DOHH2 (cell line): ENCODE data around the gene ZNF276.
"Not testable (repeated sequence)": the region's sequence is repeated elsewhere in the genome, so short reads cannot be mapped to it uniquely, and the experiment has no call there.

Experiments
- H3F3A ChIP-seq: fragments of 200-600 bp; sonication (generic), shearing (Covaris generic); 2 replicates; pipeline ENCODE4 v1.6.0; 2016; ENCODE audit warnings: antibody characterized with exemption, mild to moderate bottlenecking; ENCODE audit not compliant: control insufficient read depth, insufficient read depth
- H3K27ac ChIP-seq: fragments of 200-600 bp; sonication (generic); 2 replicates; pipeline ENCODE4 v1.5.1; 2014; ENCODE audit warnings: low read depth, mild to moderate bottlenecking, low read length, moderate library complexity
- H3K27me3 ChIP-seq: fragments of 200-600 bp; sonication (generic); 2 replicates; pipeline ENCODE4 v1.6.1; 2014; ENCODE audit warnings: mild to moderate bottlenecking, low read length, mixed read lengths; ENCODE audit not compliant: control insufficient read depth
- H3K36me3 ChIP-seq: fragments of 200-600 bp; sonication (generic); 2 replicates; pipeline ENCODE4 v1.6.1; 2014; ENCODE audit warnings: mild to moderate bottlenecking, low read length, moderate library complexity, mixed read lengths; ENCODE audit not compliant: control insufficient read depth
- H3K4me1 ChIP-seq: fragments of 200-600 bp; sonication (generic); 2 replicates; pipeline ENCODE4 v1.6.1; 2014; ENCODE audit warnings: mild to moderate bottlenecking, low read length, mixed read lengths; ENCODE audit not compliant: control insufficient read depth
- H3K4me2 ChIP-seq: fragments of 200-600 bp; sonication (generic); 2 replicates; pipeline ENCODE4 v1.6.0; 2014; ENCODE audit warnings: mild to moderate bottlenecking, low read length, moderate library complexity
- H3K4me3 ChIP-seq: fragments of 200-600 bp; sonication (generic); 2 replicates; pipeline ENCODE4 v1.5.1; 2014; ENCODE audit warnings: mild to moderate bottlenecking, low read length, mixed read lengths
- H3K79me2 ChIP-seq: fragments of 200-600 bp; sonication (generic); 2 replicates; pipeline ENCODE4 v1.6.1; 2014; ENCODE audit warnings: mild to moderate bottlenecking, low read length, mixed read lengths; ENCODE audit not compliant: control insufficient read depth
- H3K9me2 ChIP-seq: fragments of 200-600 bp; sonication (generic); replicated peaks from 2 replicates; pipeline ENCODE4 v1.6.1; 2014; ENCODE audit warnings: mild to moderate bottlenecking, low read length, mixed read lengths; ENCODE audit not compliant: control insufficient read depth
- H3K9me3 ChIP-seq: fragments of 200-600 bp; sonication (generic); 2 replicates; pipeline ENCODE4 v1.6.1; 2014; ENCODE audit warnings: antibody characterized with exemption, low read length, mixed read lengths; ENCODE audit not compliant: control insufficient read depth, insufficient read depth
- H4K20me1 ChIP-seq: fragments of 200-600 bp; sonication (generic); 2 replicates; pipeline ENCODE4 v1.6.0; 2014; ENCODE audit warnings: low read depth, mild to moderate bottlenecking, antibody characterized with exemption, low read length, moderate library complexity; ENCODE audit not compliant: control insufficient read depth, insufficient read depth
- EZH2phosphoT487 ChIP-seq: fragments of 200-600 bp; sonication (generic); IDR thresholded peaks from 2 replicates; pipeline ENCODE4 v1.6.1; 2017; ENCODE audit warnings: borderline replicate concordance, mild to moderate bottlenecking, antibody characterized with exemption, low read length, moderate library complexity, mixed read lengths
- TF ChIP-seq, protein P1 (sequence below): fragments of 200-600 bp; sonication (generic); IDR thresholded peaks from one replicate; pipeline ENCODE4 v1.5.1; 2014; ENCODE audit warnings: antibody characterized with exemption, mild to moderate bottlenecking, low read depth, low read length; ENCODE audit not compliant: poor library complexity, severe bottlenecking

Gene ZNF276

DNA sequence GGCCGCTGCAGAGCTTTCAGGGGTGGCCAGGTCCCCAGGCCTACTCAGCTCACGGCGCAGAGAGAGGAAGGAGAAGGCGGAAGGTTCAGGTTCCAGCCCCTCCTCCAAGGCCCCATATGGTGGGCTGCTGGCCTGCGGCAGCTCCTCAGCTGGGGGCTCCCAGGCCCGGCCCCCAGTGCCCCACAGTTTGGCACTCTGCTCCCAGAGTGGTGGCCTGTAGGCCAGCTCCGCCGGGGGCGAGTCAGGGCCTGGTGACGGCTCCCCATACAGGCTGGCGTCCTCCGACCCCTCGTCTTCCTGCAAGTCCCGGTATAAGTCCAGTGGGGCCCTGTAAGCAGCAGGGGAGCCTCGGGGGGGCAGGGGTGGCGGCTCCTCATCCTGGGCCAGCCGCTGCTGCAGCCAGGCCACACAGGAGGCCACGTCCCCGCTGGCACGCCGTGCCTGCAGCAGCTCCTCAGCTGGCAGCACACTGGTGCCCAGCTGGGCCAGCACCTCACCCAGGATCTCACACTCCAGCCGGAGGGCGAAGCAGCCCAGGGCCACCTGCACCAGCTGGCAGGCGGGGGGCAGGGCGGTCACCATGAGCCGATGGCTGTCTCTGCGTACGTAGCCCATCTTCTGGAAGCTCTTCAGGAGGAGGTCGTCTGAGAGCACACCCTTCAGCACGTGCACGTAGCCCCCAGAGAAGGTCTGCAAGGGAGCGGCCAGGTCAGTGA, 23.6 kb upstream of the ZNF276 start:
- Histone ChIP-seq H3K9me3 (no peaks in the 10 kb centered on the region), H3K9me2 (no peaks in the 10 kb centered on the region), H3K79me2 (no peaks in the 10 kb centered on the region), H3F3A (peaks cover 5% of the 10 kb centered on the region; the same call in 1 of the 2 replicates), H3K4me1 (peaks cover 38% of the 10 kb centered on the region), H3K36me3 (peaks cover 39% of the 10 kb centered on the region), H3K27ac (no peak overlapping the region), H3K27me3 (no peaks in the 10 kb centered on the region), H4K20me1 (no peaks in the 10 kb centered on the region; the same call in 1 of the 2 replicates), H3K4me2 (no peak overlapping the region), H3K4me3 (no peak overlapping the region)
- TF ChIP-seq, protein P1, sequence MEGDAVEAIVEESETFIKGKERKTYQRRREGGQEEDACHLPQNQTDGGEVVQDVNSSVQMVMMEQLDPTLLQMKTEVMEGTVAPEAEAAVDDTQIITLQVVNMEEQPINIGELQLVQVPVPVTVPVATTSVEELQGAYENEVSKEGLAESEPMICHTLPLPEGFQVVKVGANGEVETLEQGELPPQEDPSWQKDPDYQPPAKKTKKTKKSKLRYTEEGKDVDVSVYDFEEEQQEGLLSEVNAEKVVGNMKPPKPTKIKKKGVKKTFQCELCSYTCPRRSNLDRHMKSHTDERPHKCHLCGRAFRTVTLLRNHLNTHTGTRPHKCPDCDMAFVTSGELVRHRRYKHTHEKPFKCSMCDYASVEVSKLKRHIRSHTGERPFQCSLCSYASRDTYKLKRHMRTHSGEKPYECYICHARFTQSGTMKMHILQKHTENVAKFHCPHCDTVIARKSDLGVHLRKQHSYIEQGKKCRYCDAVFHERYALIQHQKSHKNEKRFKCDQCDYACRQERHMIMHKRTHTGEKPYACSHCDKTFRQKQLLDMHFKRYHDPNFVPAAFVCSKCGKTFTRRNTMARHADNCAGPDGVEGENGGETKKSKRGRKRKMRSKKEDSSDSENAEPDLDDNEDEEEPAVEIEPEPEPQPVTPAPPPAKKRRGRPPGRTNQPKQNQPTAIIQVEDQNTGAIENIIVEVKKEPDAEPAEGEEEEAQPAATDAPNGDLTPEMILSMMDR: no peak
- no peak for TF ChIP-seq EZH2phosphoT487

DNA sequence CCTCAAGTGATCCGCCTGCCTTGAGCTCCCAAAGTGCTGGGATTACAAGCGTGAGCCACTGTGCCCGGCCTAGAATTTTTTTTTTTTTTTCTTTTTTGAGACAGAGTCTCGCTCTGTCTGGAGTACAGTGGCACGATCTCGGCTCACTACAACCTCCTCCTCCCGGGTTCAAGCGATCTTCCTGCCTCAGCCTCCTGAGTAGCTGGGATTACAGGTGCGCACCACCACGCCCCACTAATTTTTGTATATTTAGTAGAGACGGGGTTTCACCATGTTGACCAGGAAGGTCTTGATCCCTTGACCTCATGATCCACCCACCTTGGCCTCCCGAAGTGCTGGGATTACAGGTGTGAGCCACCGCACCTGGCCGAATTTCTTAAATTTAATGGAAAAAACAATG, 22.6 kb upstream of the ZNF276 start:
- H4K20me1 ChIP-seq, H3K4me3 ChIP-seq, H3K27ac ChIP-seq, H3F3A ChIP-seq, H3K4me2 ChIP-seq, H3K9me2 ChIP-seq, H3K27me3 ChIP-seq, H3K79me2 ChIP-seq, H3K9me3 ChIP-seq: not testable (repeated sequence)
- Histone ChIP-seq H3K4me1 (peaks cover 38% of the 10 kb centered on the region), H3K36me3 (peaks cover 32% of the 10 kb centered on the region)

DNA sequence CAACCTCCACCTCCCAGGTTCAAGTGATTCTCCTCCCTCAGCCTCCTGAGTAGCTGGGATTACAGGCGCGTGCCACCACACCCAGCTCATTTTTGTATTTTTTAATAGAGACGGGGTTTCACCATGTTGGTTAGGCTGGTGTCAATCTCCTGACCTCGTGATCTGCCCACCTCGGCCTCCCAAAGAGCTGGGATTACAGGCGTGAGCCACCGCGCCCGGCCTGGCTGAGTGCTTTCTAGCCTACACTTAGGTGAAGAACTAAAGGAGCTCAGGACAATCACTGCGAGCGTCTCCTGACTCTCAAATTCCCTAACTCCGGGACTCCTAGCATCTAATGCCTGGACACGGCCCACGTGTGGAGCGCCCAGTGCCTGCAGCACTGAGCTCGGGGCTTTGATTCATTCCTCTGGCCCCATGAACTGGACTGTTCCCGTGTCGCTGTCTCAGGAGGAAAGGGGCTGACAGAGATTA, 21.7 kb upstream of the ZNF276 start:
- H4K20me1 ChIP-seq, H3K9me2 ChIP-seq, H3F3A ChIP-seq, H3K9me3 ChIP-seq, H3K79me2 ChIP-seq, H3K27me3 ChIP-seq, H3K27ac ChIP-seq: not testable (repeated sequence)
- Histone ChIP-seq H3K4me1 (peaks cover 38% of the 10 kb centered on the region), H3K4me2 (peak overlapping the region; percentile 90), H3K4me3 (peak overlapping the region; percentile 93), H3K36me3 (peaks cover 22% of the 10 kb centered on the region)

DNA sequence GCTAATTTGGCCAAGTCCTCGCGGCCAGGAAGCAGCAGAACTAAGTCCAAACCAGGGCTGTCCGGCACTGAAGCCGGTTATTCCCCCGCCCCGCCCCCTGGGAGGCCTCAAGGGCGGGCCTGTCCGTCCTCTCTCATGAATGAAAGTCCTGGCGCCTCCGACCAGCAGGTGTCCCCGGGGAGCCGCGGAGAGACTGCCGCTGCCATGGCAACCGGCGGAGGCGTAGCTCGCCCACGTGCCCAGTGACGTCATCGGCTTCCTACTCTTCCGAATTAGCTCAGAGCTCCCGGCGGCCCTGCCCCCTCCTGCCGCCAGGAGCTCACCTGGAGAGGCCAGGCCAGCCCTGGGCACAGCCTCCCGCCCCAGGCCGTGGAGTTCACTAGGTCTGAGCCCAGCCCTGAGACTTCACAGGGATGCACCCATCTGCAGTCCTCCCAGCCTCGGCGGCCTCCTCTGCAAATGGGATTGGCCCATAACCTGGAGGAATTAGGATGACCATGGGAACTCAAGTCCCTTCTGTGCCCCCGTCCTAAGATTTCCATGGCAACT, 21.2 kb upstream of the ZNF276 start:
- no peak for TF ChIP-seq EZH2phosphoT487
- TF ChIP-seq, protein P1: peak; percentile 61
- H3K4me3 ChIP-seq: peak overlapping the region; percentile 93
- H3K9me2 ChIP-seq: no peaks in the 10 kb centered on the region
- peaks cover 38% of the 10 kb centered on the region for H3K4me1 ChIP-seq
- H3K4me2 ChIP-seq: peak overlapping the region; percentile 90
- H3K27ac ChIP-seq: no peak overlapping the region; the same call in 1 of the 2 replicates
- H3K36me3 ChIP-seq: peaks cover 17% of the 10 kb centered on the region
- H3K9me3 ChIP-seq: no peaks in the 10 kb centered on the region
- H3K79me2 ChIP-seq: no peaks in the 10 kb centered on the region
- no peaks in the 10 kb centered on the region for H3K27me3 ChIP-seq
- no peaks in the 10 kb centered on the region; the same call in 1 of the 2 replicates for H4K20me1 ChIP-seq
- peaks cover 5% of the 10 kb centered on the region; the same call in 1 of the 2 replicates for H3F3A ChIP-seq
